Large intestine (tissue), 3 donors: ENCODE results near the gene MAST4. TPM values are rescaled to one million over a fixed set of nuclear protein-coding genes. Genes with fewer than 3 reads are reported as not detected.
A peak's percentile ranks its signal among the peaks of the same experiment; 100 is the strongest.

Experiments used
- DNase-seq, 2 donors: peaks; one replicate each; pipeline versions ENCODE4 v3.0.0 to v3.0.0-alpha.2; 2013
- H3K27ac ChIP-seq: one replicate; pipeline ENCODE4 v1.5.1; 2013; ENCODE audit warnings: low read length
- H3K27me3 ChIP-seq: 2 replicates; pipeline ENCODE4 v1.6.1; 2013; ENCODE audit warnings: low read length; ENCODE audit not compliant: control insufficient read depth, insufficient read depth
- H3K36me3 ChIP-seq: 2 replicates; pipeline ENCODE4 v1.6.1; 2013; ENCODE audit warnings: low read length; ENCODE audit not compliant: control insufficient read depth, insufficient read depth
- H3K4me1 ChIP-seq: one replicate; pipeline ENCODE4 v1.6.1; 2013; ENCODE audit warnings: low read length; ENCODE audit not compliant: control insufficient read depth, insufficient read depth
- H3K4me3 ChIP-seq: one replicate; pipeline ENCODE4 v1.5.1; 2013; ENCODE audit warnings: low read length
- H3K9me3 ChIP-seq: one replicate; pipeline ENCODE4 v1.6.1; 2013; ENCODE audit warnings: mild to moderate bottlenecking, low read depth, low read length, moderate library complexity; ENCODE audit not compliant: control insufficient read depth
- WGBS: methylation state at CpG from one replicate; pipeline ENCODE4 v1.1.5; 2013; ENCODE audit warnings: low lambda C conversion rate; ENCODE audit not compliant: insufficient coverage; 5-methylcytosine and 5-hydroxymethylcytosine counted together
- polyA plus RNA-seq: library from polyadenylated mRNA; unstranded; fragments of 120-200 nt; gene quantifications from one replicate; pipeline ENCODE4 v1.2.1, GENCODE V29; 2013

The MAST4 gene
- polyA plus RNA-seq, 1 donor: 14.8 TPM

GRCh38 chr5:67208403-67208802 is 612.2 kb downstream of the MAST4 start:
- H3K4me1 ChIP-seq: no peaks in the 10 kb centered on the region
- H3K9me3 ChIP-seq: no peaks in the 10 kb centered on the region
- no peak overlapping the region for H3K27ac ChIP-seq
- H3K27me3 ChIP-seq: no peaks in the 10 kb centered on the region
- H3K4me3 ChIP-seq: no peak overlapping the region
- DNase-seq: no peak
- H3K36me3 ChIP-seq: no peaks in the 10 kb centered on the region
- no CpG with 5 or more reads among the region's 3 CpGs for WGBS

- H3K4me1 ChIP-seq: no peaks in the 10 kb centered on the region
- H3K27me3 ChIP-seq: no peaks in the 10 kb centered on the region
- H3K27ac ChIP-seq: no peak overlapping the region
- no peaks in the 10 kb centered on the region for H3K36me3 ChIP-seq
- no peaks in the 10 kb centered on the region for H3K9me3 ChIP-seq
- DNase-seq: peak; percentile 41 to 63
- H3K4me3 ChIP-seq: no peak overlapping the region
- no CpG with 5 or more reads among the region's 11 CpGs for WGBS
Observed at GRCh38 chr5:67209141-67209771, 613.1 kb downstream of the MAST4 start.

- Histone ChIP-seq H3K36me3 (no peaks in the 10 kb centered on the region), H3K27ac (no peak overlapping the region), H3K4me1 (peaks cover 5% of the 10 kb centered on the region), H3K27me3 (no peaks in the 10 kb centered on the region), H3K9me3 (no peaks in the 10 kb centered on the region), H3K4me3 (no peak overlapping the region)
- WGBS: no CpG with 5 or more reads among the region's 2 CpGs
- DNase-seq: no peak
Observed at GRCh38 chr5:67211926-67212325, 615.7 kb downstream of the MAST4 start.

- no peak overlapping the region for H3K27ac ChIP-seq
- no peak overlapping the region for H3K4me3 ChIP-seq
- H3K36me3 ChIP-seq: no peaks in the 10 kb centered on the region
- no CpG with 5 or more reads among the region's 6 CpGs for WGBS
- peaks cover 5% of the 10 kb centered on the region for H3K4me1 ChIP-seq
- DNase-seq: no peak
- H3K27me3 ChIP-seq: no peaks in the 10 kb centered on the region
- no peaks in the 10 kb centered on the region for H3K9me3 ChIP-seq
Observed at GRCh38 chr5:67214036-67214435, 617.8 kb downstream of the MAST4 start.

- Histone ChIP-seq H3K4me3 (no peak overlapping the region), H3K9me3 (no peaks in the 10 kb centered on the region), H3K27ac (no peak overlapping the region), H3K4me1 (peaks cover 5% of the 10 kb centered on the region), H3K36me3 (no peaks in the 10 kb centered on the region), H3K27me3 (no peaks in the 10 kb centered on the region)
- DNase-seq: no peak
- WGBS: 92% methylated on average over 4 of the region's 12 CpGs
Observed at GRCh38 chr5:67214707-67215447, 618.7 kb downstream of the MAST4 start.

- Histone ChIP-seq H3K4me1 (peaks cover 5% of the 10 kb centered on the region), H3K9me3 (no peaks in the 10 kb centered on the region), H3K4me3 (no peak overlapping the region), H3K36me3 (no peaks in the 10 kb centered on the region), H3K27me3 (no peaks in the 10 kb centered on the region), H3K27ac (no peak overlapping the region)
- DNase-seq: peak; percentile 41 to 76
- no CpG with 5 or more reads among the region's 19 CpGs for WGBS
Observed at GRCh38 chr5:67215519-67216471, 619.6 kb downstream of the MAST4 start.

- DNase-seq: no peak
- peaks cover 5% of the 10 kb centered on the region for H3K4me1 ChIP-seq
- WGBS: no CpG with 5 or more reads among the region's 1 CpG
- H3K27me3 ChIP-seq: no peaks in the 10 kb centered on the region
- no peak overlapping the region for H3K27ac ChIP-seq
- no peaks in the 10 kb centered on the region for H3K36me3 ChIP-seq
- no peak overlapping the region for H3K4me3 ChIP-seq
- no peaks in the 10 kb centered on the region for H3K9me3 ChIP-seq
Observed at GRCh38 chr5:67216564-67216963, 620.4 kb downstream of the MAST4 start.
